Testis (tissue), 3 donors: ENCODE results near the gene LTBR. TPM values are rescaled to one million over a fixed set of nuclear protein-coding genes. Genes with fewer than 3 reads are reported as not detected.
"Not testable (repeated sequence)": the region's sequence is repeated elsewhere in the genome, so short reads cannot be mapped to it uniquely, and the experiment has no call there.

Source experiments
- DNase-seq: peaks from one replicate; pipeline ENCODE4 v3.0.0-alpha.2; 2019
- H3K27ac ChIP-seq, 2 donors: fragments of 200-600 bp; sonication (generic); one replicate each; pipeline ENCODE4 v1.5.1; 2019
- H3K27me3 ChIP-seq: fragments of 200-600 bp; sonication (generic); one replicate; pipeline ENCODE4 v1.5.1; 2019
- H3K36me3 ChIP-seq: fragments of 200-600 bp; sonication (generic); one replicate; pipeline ENCODE4 v1.5.1; 2017; ENCODE audit warnings: low read depth; ENCODE audit errors: missing control alignments
- H3K4me1 ChIP-seq: fragments of 200-600 bp; sonication (generic); one replicate; pipeline ENCODE4 v1.5.1; 2019
- H3K4me3 ChIP-seq, 2 donors: fragments of 200-600 bp; sonication (generic); one replicate each; pipeline ENCODE4 v1.5.1; 2017 to 2019
- H3K9me3 ChIP-seq: fragments of 200-600 bp; sonication (generic); one replicate; pipeline ENCODE4 v1.5.1; 2017
- POLR2A ChIP-seq: fragments of 450-650 bp; IDR thresholded peaks from one replicate; pipeline ENCODE4 v1.6.1; 2017; ENCODE audit warnings: antibody characterized with exemption, mild to moderate bottlenecking, moderate library complexity
- whole genome bisulfite sequencing, 2 donors: methylation state at CpG; one replicate each; pipeline ENCODE4 v1.1.5; 2018; 5-methylcytosine and 5-hydroxymethylcytosine counted together
- intact Hi-C: fragments of 100-400 bp; cut with DNase I; formaldehyde crosslinking; loops from one replicate; pipeline ENCODE4 v1.15.1; 2023; ENCODE audit warnings: low total_unique reads
- polyA plus RNA-seq: library from polyadenylated mRNA; stranded (reverse); fragments of 350-450 nt; fragmentation: Illumina TruSeq; extraction: RNeasy Lipid Tissue Mini Kit (QIAGEN cat#74804); gene quantifications from one replicate; pipeline ENCODE4 v1.2.3, GENCODE V29; 2014; ENCODE audit warnings: low read depth, low replicate concordance; ENCODE audit not compliant: insufficient read depth
- total RNA-seq, 2 donors: library from RNA; depleted of rRNA; stranded (reverse); fragments of >200 nt; gene quantifications; one replicate each; pipeline ENCODE4 v1.2.3, GENCODE V29; 2016
- TF ChIP-seq, protein P1 (sequence below), 3 experiments: fragments of 450-650 bp in 2 of 3; fragments of 200-600 bp in 1 of 3; sonication (generic) in 1 of 3; IDR thresholded peaks; one replicate each; pipeline ENCODE4 v1.5.1; 2016 to 2019; ENCODE audit warnings: antibody characterized with exemption in 3 of 3, mild to moderate bottlenecking in 2 of 3, moderate library complexity in 1 of 3

Gene LTBR
- total and polyA plus RNA-seq, 3 donors from 2014 or later = 36.6 to 112 (median 81.3) TPM

DNA sequence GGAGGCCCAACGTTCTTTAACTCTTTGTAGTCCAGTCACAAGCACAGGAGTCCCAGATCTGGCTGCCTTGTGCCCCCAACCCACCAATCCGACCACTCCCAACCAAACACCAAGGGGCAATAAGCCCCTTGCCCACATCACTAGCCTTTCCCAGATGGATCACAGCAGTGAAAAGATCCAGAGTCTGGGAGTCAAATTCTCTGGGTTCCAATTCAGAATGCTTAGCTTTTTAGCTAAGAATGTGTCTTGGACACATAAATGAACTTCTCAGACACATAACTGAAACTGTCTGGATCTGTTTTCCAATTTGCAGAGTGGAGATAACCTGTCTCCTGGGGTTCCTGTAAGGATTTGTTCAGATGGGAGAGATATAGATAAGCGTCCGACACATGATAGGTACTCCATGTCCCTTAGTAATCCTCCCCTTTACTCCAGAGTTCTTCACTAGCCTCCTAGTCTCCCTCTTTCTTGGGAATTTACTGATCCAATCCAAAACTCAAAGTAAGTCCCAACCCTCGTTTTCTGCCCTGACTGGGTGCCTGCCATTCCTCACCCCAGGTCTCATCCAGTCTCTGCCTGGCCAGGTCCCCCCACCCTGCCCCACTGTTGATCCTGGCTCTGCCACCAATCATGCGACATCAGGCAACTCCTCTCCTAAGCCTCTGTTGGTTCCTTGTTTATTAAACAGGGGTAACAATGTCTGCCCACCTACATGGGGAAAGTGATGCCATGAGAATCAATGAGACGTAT is 41.6 kb upstream of the LTBR start:
- intact Hi-C loops = no loop called here
- TF ChIP-seq, protein P1, sequence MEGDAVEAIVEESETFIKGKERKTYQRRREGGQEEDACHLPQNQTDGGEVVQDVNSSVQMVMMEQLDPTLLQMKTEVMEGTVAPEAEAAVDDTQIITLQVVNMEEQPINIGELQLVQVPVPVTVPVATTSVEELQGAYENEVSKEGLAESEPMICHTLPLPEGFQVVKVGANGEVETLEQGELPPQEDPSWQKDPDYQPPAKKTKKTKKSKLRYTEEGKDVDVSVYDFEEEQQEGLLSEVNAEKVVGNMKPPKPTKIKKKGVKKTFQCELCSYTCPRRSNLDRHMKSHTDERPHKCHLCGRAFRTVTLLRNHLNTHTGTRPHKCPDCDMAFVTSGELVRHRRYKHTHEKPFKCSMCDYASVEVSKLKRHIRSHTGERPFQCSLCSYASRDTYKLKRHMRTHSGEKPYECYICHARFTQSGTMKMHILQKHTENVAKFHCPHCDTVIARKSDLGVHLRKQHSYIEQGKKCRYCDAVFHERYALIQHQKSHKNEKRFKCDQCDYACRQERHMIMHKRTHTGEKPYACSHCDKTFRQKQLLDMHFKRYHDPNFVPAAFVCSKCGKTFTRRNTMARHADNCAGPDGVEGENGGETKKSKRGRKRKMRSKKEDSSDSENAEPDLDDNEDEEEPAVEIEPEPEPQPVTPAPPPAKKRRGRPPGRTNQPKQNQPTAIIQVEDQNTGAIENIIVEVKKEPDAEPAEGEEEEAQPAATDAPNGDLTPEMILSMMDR (IDR thresholded peaks at IDR 0.05) = no peak
- no peak for TF ChIP-seq POLR2A
- Histone ChIP-seq H3K27me3 (no peaks in the 10 kb centered on the region), H3K27ac (peak overlapping the region; percentile 94 to 98), H3K36me3 (no peaks in the 10 kb centered on the region), H3K9me3 (no peaks in the 10 kb centered on the region), H3K4me1 (peaks cover 49% of the 10 kb centered on the region), H3K4me3 (peak overlapping the region; percentile 87 to 93)
- DNase-seq = no peak
- 36 to 46% methylated on average over 7 of the region's 7 CpGs for WGBS, 2 donors

DNA sequence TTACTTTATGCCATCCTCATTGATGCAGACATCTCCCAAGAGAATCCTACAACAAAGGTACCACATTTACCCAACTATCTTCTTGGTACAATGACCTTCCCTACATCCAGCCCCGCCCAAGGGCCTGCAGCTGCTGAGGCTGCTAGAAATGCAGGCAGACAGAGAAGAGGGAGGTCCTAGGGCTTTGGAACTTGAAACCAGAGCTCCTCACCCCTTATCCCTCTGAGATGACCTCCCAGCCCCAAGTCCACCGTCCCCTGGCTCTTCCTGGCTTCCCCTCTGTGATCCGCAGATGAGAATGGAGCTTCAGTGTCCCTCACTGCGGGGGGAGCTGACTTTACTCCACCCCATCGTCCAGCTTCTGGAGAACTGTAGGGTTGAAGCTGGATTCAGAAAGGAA is 40.4 kb upstream of the LTBR start:
- intact Hi-C loops = no loop called here
- Histone ChIP-seq H3K4me3 (no peak overlapping the region), H3K27ac (peak overlapping the region in 1 of 2 donors; percentile 98), H3K4me1 (peaks cover 45% of the 10 kb centered on the region), H3K36me3 (no peaks in the 10 kb centered on the region), H3K9me3 (no peaks in the 10 kb centered on the region), H3K27me3 (no peaks in the 10 kb centered on the region)
- DNase-seq = no peak
- TF ChIP-seq, protein P1 (IDR thresholded peaks at IDR 0.05) = no peak
- no peak for TF ChIP-seq POLR2A
- WGBS, 2 donors = 39 to 57% methylated on average over 5 of the region's 5 CpGs

DNA sequence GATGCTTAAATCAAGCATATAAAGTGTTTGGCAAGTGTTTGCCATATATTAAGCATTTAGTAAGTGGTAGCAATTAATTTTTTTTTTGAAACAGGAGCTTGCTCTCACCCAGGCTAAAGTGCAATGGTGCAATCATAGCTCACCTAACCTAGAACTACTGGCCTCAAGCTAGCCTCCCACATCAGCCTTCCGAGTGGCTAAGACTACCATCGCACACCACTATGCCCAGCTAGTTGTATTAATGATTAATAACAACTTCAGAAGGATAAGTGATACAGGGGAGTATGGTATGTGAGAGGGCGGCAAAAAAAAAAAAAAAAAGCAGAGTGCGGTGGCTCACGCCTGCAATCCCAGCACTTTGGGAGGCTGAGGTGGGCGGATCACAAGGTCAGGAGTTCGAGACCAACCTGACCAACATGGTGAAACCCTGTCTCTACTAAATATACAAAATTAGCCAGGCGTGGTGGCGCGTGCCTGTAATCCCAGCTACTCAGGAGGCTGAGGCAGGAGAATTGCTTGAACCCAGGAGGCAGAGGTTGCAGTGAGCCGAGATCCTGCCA is 39.8 kb upstream of the LTBR start:
- intact Hi-C loops, H3K36me3 ChIP-seq, H3K4me3 ChIP-seq, H3K27me3 ChIP-seq, H3K9me3 ChIP-seq, DNase-seq: not testable (repeated sequence)
- H3K4me1 ChIP-seq = peaks cover 42% of the 10 kb centered on the region
- H3K27ac ChIP-seq = peak overlapping the region in 1 of 2 donors; percentile 98
- WGBS, 2 donors = 89 to 90% methylated on average over 11 of the region's 11 CpGs

DNA sequence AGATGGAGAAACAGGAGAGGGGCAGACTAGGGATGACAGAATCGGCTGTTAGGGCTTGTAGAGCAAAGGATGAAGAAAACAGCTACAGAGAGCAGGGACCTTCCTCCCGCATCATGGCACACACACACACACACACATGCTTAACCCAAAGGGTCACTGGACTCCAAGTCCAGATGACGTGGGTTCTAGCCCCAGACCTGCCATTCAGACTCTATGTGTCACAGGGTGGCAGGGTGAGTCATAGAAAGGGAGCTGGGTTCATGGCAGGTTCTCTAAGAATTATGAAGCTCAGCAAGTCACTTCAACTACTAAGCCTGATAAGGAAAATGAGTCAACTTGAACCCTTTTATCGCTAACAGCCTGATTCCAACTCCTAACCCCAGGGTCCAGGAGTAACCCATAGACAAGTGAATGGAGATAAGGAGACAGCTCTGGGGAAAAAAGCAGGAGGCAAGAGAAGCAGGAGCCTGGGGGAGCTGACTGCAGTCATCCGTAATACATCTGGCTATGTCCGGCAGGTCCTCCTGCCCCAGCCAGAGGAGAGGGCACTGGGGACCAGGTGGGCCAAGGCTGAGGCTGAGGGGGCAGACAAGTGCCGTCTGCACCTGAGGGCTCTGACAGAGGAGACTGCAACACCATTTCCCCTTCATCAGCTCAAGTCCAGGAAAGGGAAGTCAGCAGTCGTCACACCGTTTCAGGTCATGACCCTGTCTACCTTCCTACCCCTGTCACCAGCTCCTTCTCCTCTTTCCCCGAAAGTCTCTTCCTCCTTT is 38.5 kb upstream of the LTBR start:
- Histone ChIP-seq H3K27me3 (no peaks in the 10 kb centered on the region), H3K27ac (no peak overlapping the region), H3K4me1 (peaks cover 39% of the 10 kb centered on the region), H3K9me3 (no peaks in the 10 kb centered on the region), H3K4me3 (no peak overlapping the region), H3K36me3 (no peaks in the 10 kb centered on the region)
- WGBS, 2 donors = 70 to 76% methylated on average over 10 of the region's 10 CpGs
- intact Hi-C loops = no loop called here
- no peak for DNase-seq
- no peak for TF ChIP-seq POLR2A
- TF ChIP-seq, protein P1 (IDR thresholded peaks at IDR 0.05) = no peak

DNA sequence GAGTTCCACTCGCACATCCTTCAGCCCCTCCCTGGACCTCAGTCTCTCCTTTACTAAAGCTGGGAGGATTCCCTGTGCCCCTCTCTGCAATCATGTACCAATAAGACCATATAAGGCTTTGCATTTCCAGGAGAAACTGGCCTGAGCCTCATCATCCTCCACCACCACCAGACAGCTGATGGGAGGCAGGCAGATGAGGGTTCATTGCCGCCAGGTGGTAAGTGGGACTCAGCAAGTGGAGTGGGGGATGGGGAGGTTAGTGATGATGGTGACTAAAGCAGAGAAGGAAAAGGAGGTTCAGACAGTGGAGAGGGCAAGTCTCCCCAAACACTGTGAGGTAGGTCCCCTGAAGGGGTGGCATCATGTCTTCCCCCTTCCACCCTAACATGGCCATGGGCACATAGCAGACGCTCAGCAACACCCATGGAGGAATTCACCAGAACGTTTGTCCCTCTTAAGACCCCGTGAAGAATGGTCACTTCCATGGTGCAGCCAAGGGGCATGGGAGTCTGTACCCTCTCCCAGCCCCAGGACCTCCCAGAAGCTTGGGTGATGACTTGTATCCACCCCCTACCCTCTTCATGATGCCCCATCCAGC is 37.6 kb upstream of the LTBR start:
- Histone ChIP-seq H3K27ac (peak overlapping the region in 1 of 2 donors; percentile 80), H3K4me3 (no peak overlapping the region), H3K9me3 (no peaks in the 10 kb centered on the region), H3K4me1 (peaks cover 39% of the 10 kb centered on the region), H3K27me3 (no peaks in the 10 kb centered on the region), H3K36me3 (no peaks in the 10 kb centered on the region)
- intact Hi-C loops = no loop called here
- WGBS, 2 donors = 85 to 96% methylated on average over 5 of the region's 5 CpGs
- no peak for DNase-seq
- no peak for TF ChIP-seq POLR2A
- TF ChIP-seq, protein P1 (IDR thresholded peaks at IDR 0.05) = no peak
